Measurements from ENCODE around the gene PLPPR1.

Gene PLPPR1

DNA sequence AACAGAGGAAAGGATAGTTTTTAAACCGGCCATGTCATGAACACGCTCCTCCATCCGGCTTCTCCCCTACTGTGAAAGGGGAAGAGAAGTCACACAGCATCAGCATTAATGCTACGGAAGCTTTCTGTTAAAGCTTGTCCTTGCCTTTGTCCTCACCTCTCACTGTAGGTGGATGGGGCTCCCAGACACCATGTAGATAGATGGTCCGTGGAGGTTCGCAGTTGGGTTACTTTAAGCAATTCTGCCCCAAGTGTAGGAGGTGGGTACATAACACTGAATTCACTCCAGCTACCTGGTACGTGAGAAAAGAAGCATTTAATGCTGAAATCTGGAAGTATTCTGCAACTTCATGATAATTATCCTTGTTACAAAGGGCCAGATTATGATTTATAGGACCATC is 190.5 kb downstream of the PLPPR1 start:
- TF ChIP-seq, protein P1, sequence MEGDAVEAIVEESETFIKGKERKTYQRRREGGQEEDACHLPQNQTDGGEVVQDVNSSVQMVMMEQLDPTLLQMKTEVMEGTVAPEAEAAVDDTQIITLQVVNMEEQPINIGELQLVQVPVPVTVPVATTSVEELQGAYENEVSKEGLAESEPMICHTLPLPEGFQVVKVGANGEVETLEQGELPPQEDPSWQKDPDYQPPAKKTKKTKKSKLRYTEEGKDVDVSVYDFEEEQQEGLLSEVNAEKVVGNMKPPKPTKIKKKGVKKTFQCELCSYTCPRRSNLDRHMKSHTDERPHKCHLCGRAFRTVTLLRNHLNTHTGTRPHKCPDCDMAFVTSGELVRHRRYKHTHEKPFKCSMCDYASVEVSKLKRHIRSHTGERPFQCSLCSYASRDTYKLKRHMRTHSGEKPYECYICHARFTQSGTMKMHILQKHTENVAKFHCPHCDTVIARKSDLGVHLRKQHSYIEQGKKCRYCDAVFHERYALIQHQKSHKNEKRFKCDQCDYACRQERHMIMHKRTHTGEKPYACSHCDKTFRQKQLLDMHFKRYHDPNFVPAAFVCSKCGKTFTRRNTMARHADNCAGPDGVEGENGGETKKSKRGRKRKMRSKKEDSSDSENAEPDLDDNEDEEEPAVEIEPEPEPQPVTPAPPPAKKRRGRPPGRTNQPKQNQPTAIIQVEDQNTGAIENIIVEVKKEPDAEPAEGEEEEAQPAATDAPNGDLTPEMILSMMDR (IDR thresholded peaks at IDR 0.05; ENCODE audit: control extremely low read depth, extremely low read depth, low read depth, missing control alignments) = no peak
- CTCF ChIA-PET = interaction anchor here (1.3 kb wide), 1 partner anchor 14 kb away, joined by 3 read pairs; no protein-coding TSS in a partner anchor
- POLR2A ChIA-PET = no interaction called here
- DNase-seq (ENCODE audit: extremely low spot score) = no peak

DNA sequence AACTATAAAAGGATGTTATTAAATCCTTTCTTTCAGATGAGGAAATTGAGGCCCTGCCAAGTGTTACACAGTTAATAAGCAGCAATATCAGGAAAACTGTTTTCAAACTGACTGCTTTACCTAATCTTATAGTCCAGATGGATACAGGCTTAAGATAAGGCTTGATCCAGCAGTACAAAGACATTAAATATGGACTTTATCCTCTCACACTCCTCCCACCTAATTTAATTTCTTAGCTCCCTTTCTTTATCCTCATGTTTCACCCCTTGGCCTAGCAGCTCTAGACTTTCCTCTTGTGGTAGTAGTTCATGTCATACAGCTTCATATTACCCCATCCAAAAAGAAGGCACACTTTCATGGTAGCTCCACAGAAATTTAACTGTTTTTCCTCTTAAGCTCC is 191.8 kb downstream of the PLPPR1 start:
- DNase-seq (ENCODE audit: extremely low spot score) = no peak
- CTCF ChIA-PET = no interaction called here
- POLR2A ChIA-PET = no interaction called here
- TF ChIP-seq, protein P1 (IDR thresholded peaks at IDR 0.05; ENCODE audit: control extremely low read depth, extremely low read depth, low read depth, missing control alignments) = no peak

DNA sequence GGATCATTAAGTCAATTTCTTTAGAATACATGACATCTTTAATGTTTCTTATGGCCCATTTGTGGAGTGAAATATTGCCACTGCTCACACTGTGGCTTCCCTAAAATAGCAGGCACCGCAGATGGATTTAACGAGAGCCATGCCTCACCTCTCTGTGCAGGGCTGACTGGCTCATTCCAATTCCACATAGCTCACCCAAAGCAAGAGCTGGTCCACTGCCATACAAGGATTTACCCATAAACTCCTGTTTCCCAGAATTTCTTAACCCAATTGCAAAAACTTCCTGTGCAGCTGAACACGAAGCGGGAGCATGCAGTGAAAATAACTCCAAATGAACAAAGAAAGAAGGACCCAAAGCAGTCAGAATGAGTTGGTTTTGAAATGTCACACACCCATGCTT is 196.7 kb downstream of the PLPPR1 start:
- no peak for DNase-seq (ENCODE audit: extremely low spot score)
- TF ChIP-seq, protein P1 (IDR thresholded peaks at IDR 0.05; ENCODE audit: control extremely low read depth, extremely low read depth, low read depth, missing control alignments) = no peak
- CTCF ChIA-PET = interaction anchor here (0.9 to 1.2 kb wide), 2 partner anchors 9 to 11 kb away, joined by 3 read pairs; no protein-coding TSS in a partner anchor
- POLR2A ChIA-PET = no interaction called here

DNA sequence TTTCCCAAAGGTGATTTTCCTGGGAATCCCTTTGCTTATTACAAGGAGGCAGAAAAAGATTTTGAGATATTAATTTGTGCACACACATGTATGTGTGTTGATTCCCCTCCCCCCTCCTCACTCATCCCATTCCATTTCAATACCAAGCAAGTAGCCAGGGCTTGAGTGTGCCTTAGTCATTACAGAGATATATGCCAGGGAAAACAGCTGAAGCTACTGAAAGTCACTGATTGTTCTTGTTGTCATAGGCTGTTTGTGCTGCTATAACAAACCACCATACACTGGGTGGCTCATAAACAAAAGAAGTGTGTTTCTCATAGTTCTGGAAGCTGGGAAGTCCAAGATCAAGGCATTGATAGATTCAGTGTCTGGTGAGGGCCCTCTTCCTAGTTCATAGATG is 197.6 kb downstream of the PLPPR1 start:
- ChIA-PET POLR2A (no interaction called here), CTCF (interaction anchor here (1.2 kb wide), 1 partner anchor 12 kb away, joined by 3 read pairs; no protein-coding TSS in a partner anchor)
- no peak for DNase-seq (ENCODE audit: extremely low spot score)

DNA sequence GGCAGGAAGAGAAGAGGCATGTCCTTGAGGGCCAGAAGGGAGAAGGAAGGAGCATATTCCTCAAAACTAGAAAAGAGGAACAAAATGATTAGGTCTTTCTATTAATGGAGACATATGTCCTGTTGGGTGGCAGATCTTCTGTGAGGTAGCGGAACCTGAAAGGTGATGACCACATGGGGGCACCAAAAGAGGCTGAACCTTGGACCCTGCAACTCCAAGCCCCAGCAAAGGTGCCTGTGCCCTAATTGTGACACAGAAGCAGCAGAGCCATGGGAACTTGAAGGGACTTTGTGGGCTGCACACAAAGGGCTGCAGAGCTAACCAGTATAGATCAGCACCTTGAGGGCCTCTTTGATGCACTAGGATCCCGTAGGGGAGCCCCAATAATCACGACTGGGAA is 198.3 kb downstream of the PLPPR1 start:
- TF ChIP-seq, protein P1 (IDR thresholded peaks at IDR 0.05; ENCODE audit: control extremely low read depth, extremely low read depth, low read depth, missing control alignments) = no peak
- ChIA-PET CTCF (interaction anchor here (1.2 kb wide), 1 partner anchor 13 kb away, joined by 3 read pairs; no protein-coding TSS in a partner anchor), POLR2A (no interaction called here)
- DNase-seq (ENCODE audit: extremely low spot score) = no peak

More for the DNA sequence above, 197.6 kb downstream of the PLPPR1 start:
- TF ChIP-seq, protein P1 (IDR thresholded peaks at IDR 0.05; ENCODE audit: control extremely low read depth, extremely low read depth, low read depth, missing control alignments) = no peak

DNA sequence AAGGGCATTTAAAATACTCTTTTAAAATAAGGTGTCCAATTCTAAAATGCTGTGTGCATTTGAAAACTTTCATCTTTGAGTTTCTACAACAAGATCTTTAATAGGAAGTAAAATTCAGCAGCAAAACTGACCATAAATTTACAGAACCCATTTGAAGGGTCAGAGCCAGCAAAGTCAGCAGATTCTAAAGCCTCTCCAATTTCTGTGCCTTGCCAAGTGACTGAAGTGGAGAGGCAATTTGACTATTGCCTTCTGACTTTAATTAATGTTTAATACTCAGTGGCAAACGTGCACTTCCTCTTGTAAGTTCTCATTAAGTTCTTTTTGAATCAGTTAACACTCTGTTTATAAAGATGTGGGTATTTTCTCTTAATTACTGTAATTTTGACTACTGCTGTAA is 201.1 kb downstream of the PLPPR1 start:
- ChIA-PET CTCF (no interaction called here), POLR2A (no interaction called here)
- DNase-seq (ENCODE audit: extremely low spot score) = no peak
- TF ChIP-seq, protein P1 (IDR thresholded peaks at IDR 0.05; ENCODE audit: control extremely low read depth, extremely low read depth, low read depth, missing control alignments) = no peak

All from GM10248 (cell line).